Heart right ventricle (tissue), 16 donors: ENCODE data around the gene HRH3. TPM values are rescaled to one million over a fixed set of nuclear protein-coding genes. Genes with fewer than 3 reads are reported as not detected.
A peak's percentile ranks its signal among the peaks of the same experiment; 100 is the strongest.

Experiments
- ATAC-seq, 8 donors: fragments of 200-7000 bp; cut with Tn5 transposase; one replicate each; pipeline ENCODE4 v1.9.1; 2020; ENCODE audit warnings: mild to moderate bottlenecking in 8 of 8, moderate library complexity in 8 of 8, moderate number of reproducible peaks in 1 of 8
- DNase-seq, 2 donors: peaks; one replicate each; pipeline ENCODE4 v3.0.0-alpha.2; 2020
- H3K27ac ChIP-seq, 10 donors: fragments of 200-600 bp; sonication (generic) in 2 of 10; one replicate each; pipeline versions ENCODE4 v1.5.0 to v1.8.0; 2020 to 2022; ENCODE audit warnings: mild to moderate bottlenecking in 3 of 10
- H3K27me3 ChIP-seq, 7 donors: fragments of 200-600 bp; one replicate each; pipeline ENCODE4 v1.8.0; 2021 to 2022; ENCODE audit warnings: mild to moderate bottlenecking in 2 of 7
- H3K36me3 ChIP-seq, 9 donors: fragments of 200-600 bp; sonication (generic) in 1 of 9; one replicate each; pipeline versions ENCODE4 v1.5.0 to v1.8.0; 2020 to 2022; ENCODE audit warnings: mild to moderate bottlenecking in 2 of 9
- H3K4me1 ChIP-seq, 9 donors: fragments of 200-600 bp; sonication (generic) in 1 of 9; one replicate each; pipeline versions ENCODE4 v1.5.0 to v1.8.0; 2020 to 2022; ENCODE audit warnings: mild to moderate bottlenecking in 4 of 9
- H3K4me3 ChIP-seq, 10 donors: fragments of 200-600 bp; sonication (generic) in 2 of 10; one replicate each; pipeline versions ENCODE4 v1.5.0 to v1.8.0; 2020 to 2022; ENCODE audit warnings: mild to moderate bottlenecking in 7 of 10, moderate library complexity in 2 of 10
- H3K9me3 ChIP-seq, 11 donors: fragments of 200-600 bp in 10 of 11; sonication (generic) in 2 of 11; one replicate each; pipeline versions ENCODE4 v1.5.0 to v1.8.0; 2013 to 2022; ENCODE audit warnings: mild to moderate bottlenecking in 2 of 11, control low read depth in 1 of 11, moderate library complexity in 1 of 11
- WGBS, 2 donors: extraction: QIAGEN DNeasy Blood & Tissue Kit; methylation state at CpG; one replicate each; pipeline ENCODE4 v1.1.7; 2013; ENCODE audit warnings: inconsistent platforms in 1 of 2; 5-methylcytosine and 5-hydroxymethylcytosine counted together
- intact Hi-C, 10 donors: fragments of 100-400 bp; cut with DNase I; formaldehyde crosslinking; loops; one replicate each; pipeline versions ENCODE4 v1.11.1 to v1.14.2; 2022
- polyA plus RNA-seq, 2 donors: library from polyadenylated mRNA; stranded (reverse); fragments of 200-250 nt; gene quantifications; one replicate each; pipeline ENCODE4 v1.2.3, GENCODE V29; 2013
- total RNA-seq, 10 donors: library from RNA; stranded (reverse); fragmentation: NEBNext Ultra II Directional in 3 of 10; extraction: Animal tissue kit (Norgen Biotek cat#: 25700) in 3 of 10; gene quantifications; one replicate each; pipeline versions ENCODE4 v1.2.1 to v1.2.4, GENCODE V29; 2021 to 2023
- TF ChIP-seq, protein P1 (sequence below), 9 donors: fragments of 200-600 bp; sonication (generic) in 2 of 9; IDR thresholded peaks; one replicate each; pipeline versions ENCODE4 v1.5.0 to v1.8.0; 2021 to 2022; ENCODE audit warnings: antibody characterized with exemption in 9 of 9, mild to moderate bottlenecking in 5 of 9, moderate library complexity in 1 of 9
- donor health status: Arrhythmogenic right ventricular cardiomyopathy.
- donor health status: ischemic (EF 13 %, LVEDD 7.1; RV severe dilation, severe dysfunction).
- donor health status: healthy with polysubstance abuse.
- donor health status: DM: no; HTN: yes; CAD: no.
- donor health status: DM: no; HTN: no; CAD: no.
- donor health status: ischemic (EF 25% LVEDD 6.9; RV normal size, moderate dysfunction).
- donor health status: ischemic (EF 25% LVEDD 5.7; RV mildly dilated, moderate dysfunction).
- donor health status: healthy.
- donor health status: DM: yes; HTN: yes; CAD: no.
- donor health status: Ischemic cardiomyopathy.
- donor health status: ischemic (EF 35%, LVEDD 5.7; RV mildly dilated, moderate dysfunction).
- donor health status: nonischemic (EF 11% LVEDD 7.7; RV severe dilation, severe dysfunction).
- donor health status: DM: yes; HTN: yes; CAD: no.
- donor health status: PGD.
- donor health status: ischemic (EF 29% LVEDD 5.4; RV normal size, mild dysfunction).
- donor health status: nonischemic (EF 23%, LVEDD 6.1; RV moderate dilation, normal function).

The HRH3 gene
- total and polyA plus RNA-seq, 12 donors: not detected

DNA sequence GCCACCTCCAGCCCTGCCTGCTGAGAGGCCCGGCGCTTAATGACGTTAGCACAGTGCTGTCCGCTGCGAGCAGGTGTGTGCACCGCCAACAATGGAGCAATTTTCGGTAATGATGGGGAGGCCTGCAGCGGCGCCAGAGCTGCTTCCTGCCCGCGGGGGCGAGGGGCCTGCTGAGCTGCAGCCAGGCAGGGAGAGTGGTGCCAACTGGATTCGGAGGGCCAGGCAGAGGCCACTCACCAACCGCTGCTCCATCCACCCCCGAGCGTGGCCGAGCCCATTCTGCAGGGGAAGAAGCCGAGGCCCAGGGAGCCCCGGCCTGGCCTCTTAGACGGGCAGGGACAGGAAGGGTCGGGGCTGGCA lies 9.6 kb downstream of the HRH3 start:
- intact Hi-C loops: no loop called here
- H3K27me3 ChIP-seq: peaks cover 4 to 53% (median 42%) of the 10 kb centered on the region in 7 donors
- H3K27ac ChIP-seq: no peak overlapping the region
- H3K36me3 ChIP-seq: peaks cover 0 to 3% (median 0%) of the 10 kb centered on the region in 9 donors
- TF ChIP-seq, protein P1, sequence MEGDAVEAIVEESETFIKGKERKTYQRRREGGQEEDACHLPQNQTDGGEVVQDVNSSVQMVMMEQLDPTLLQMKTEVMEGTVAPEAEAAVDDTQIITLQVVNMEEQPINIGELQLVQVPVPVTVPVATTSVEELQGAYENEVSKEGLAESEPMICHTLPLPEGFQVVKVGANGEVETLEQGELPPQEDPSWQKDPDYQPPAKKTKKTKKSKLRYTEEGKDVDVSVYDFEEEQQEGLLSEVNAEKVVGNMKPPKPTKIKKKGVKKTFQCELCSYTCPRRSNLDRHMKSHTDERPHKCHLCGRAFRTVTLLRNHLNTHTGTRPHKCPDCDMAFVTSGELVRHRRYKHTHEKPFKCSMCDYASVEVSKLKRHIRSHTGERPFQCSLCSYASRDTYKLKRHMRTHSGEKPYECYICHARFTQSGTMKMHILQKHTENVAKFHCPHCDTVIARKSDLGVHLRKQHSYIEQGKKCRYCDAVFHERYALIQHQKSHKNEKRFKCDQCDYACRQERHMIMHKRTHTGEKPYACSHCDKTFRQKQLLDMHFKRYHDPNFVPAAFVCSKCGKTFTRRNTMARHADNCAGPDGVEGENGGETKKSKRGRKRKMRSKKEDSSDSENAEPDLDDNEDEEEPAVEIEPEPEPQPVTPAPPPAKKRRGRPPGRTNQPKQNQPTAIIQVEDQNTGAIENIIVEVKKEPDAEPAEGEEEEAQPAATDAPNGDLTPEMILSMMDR (IDR thresholded peaks at IDR 0.05): no peak
- no peaks in the 10 kb centered on the region for H3K4me1 ChIP-seq
- H3K4me3 ChIP-seq: no peak overlapping the region
- no peaks in the 10 kb centered on the region for H3K9me3 ChIP-seq
- ATAC-seq: no peak
- WGBS, 2 donors: 53 to 57% methylated on average over 21 of the region's 21 CpGs
- DNase-seq: peak in 1 of 2 donors; percentile 7

DNA sequence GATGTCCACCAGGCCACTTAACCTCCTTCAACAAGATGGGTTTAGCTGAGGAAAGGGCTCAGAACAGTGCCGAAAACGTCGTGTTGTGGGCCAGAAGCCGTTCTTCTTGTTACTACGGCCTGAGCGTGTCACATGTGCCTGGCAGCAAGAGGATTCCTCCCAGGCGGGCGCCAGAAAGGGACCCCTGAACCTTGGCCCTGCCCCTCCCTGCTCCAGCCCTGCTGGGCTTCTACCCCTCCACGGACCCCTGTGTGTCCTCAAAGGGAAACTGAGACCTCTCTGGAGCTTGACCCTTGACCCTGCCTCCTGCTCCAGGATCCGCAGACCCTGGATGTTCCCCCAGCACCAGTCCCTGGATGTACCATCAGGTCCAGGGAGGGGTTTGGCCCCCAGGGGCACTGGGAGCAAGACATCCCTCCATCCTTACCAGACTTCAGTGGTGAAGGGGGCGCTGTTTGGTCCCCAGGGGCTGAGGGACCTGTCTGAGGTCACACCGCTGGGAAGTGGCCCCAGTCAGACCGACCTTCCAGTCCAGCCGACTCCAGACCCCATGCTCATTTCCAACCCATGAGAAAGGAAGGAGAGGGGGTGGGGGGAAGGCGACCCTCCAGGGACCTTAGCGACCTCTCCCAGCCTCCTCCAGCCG lies 10.1 kb downstream of the HRH3 start:
- no peak overlapping the region for H3K27ac ChIP-seq
- DNase-seq: peak in 1 of 2 donors; percentile 5
- 60 to 66% methylated on average over 17 of the region's 17 CpGs for WGBS, 2 donors

GRCh38 chr20:62208795-62209755 lies 11.0 kb downstream of the HRH3 start:
- ATAC-seq: no peak
- no peak overlapping the region for H3K27ac ChIP-seq
- DNase-seq: peak in 1 of 2 donors; percentile 9

More for the DNA sequence above, 10.1 kb downstream of the HRH3 start:
- Histone ChIP-seq H3K4me1 (no peaks in the 10 kb centered on the region), H3K9me3 (no peaks in the 10 kb centered on the region), H3K4me3 (no peak overlapping the region), H3K27me3 (peaks cover 3 to 48% (median 37%) of the 10 kb centered on the region in 7 donors), H3K36me3 (peaks cover 0 to 3% (median 0%) of the 10 kb centered on the region in 9 donors)
- TF ChIP-seq, protein P1 (IDR thresholded peaks at IDR 0.05): no peak
- intact Hi-C loops: loop anchor here in 1 of 10 donors (5.0 kb wide), 1 partner anchor 778 kb away; no protein-coding TSS in a partner anchor
- ATAC-seq: no peak

More at GRCh38 chr20:62208795-62209755, 11.0 kb downstream of the HRH3 start:
- H3K27me3 ChIP-seq: peaks cover 3 to 39% (median 28%) of the 10 kb centered on the region in 7 donors
- intact Hi-C loops: loop anchor here in 1 of 10 donors (5.0 kb wide), 1 partner anchor 777 kb away; no protein-coding TSS in a partner anchor
- 39 to 44% methylated on average over 27 of the region's 27 CpGs for WGBS, 2 donors
- H3K4me3 ChIP-seq: no peak overlapping the region
- TF ChIP-seq, protein P1 (IDR thresholded peaks at IDR 0.05): no peak
- H3K36me3 ChIP-seq: peaks cover 0 to 3% (median 0%) of the 10 kb centered on the region in 9 donors
- H3K9me3 ChIP-seq: no peaks in the 10 kb centered on the region
- H3K4me1 ChIP-seq: no peaks in the 10 kb centered on the region
